BJ (cell line): ENCODE data around the gene LPAR2. TPM values are rescaled to one million over a fixed set of nuclear protein-coding genes. Genes with fewer than 3 reads are reported as not detected.
A peak's percentile ranks its signal among the peaks of the same experiment; 100 is the strongest.
"Not testable (repeated sequence)": the region's sequence is repeated elsewhere in the genome, so short reads cannot be mapped to it uniquely, and the experiment has no call there.

Experiments used
- CTCF ChIA-PET: fragments of 350-600 bp; formaldehyde crosslinking; extraction: SDS; loops from one replicate; lab custom pipeline; 2021; ENCODE audit warnings: antibody characterized with exemption, inconsistent platforms; lab: Yijun Ruan, JAX
- POLR2A ChIA-PET: fragments of 300-600 bp; sonication (Branson Sonifier 250); formaldehyde crosslinking; extraction: SDS; loops from one replicate; lab custom pipeline; 2021; ENCODE audit warnings: antibody characterized with exemption; lab: Charles Lee
- DNase-seq: peaks from one replicate; pipeline ENCODE4 v3.0.0-alpha.2; 2011; ENCODE audit warnings: low read depth
- H3K27me3 ChIP-seq: 2 replicates; pipeline ENCODE4 v1.6.0; 2011; ENCODE audit warnings: low read length; ENCODE audit not compliant: control insufficient read depth, insufficient read depth
- H3K36me3 ChIP-seq: 2 replicates; pipeline ENCODE4 v1.5.1; 2011; ENCODE audit warnings: low read length; ENCODE audit not compliant: control insufficient read depth, insufficient read depth
- H3K4me3 ChIP-seq: 2 replicates; pipeline ENCODE4 v1.5.1; 2011; ENCODE audit warnings: low read depth, mild to moderate bottlenecking, control low read depth, low read length
- CTCF ChIP-seq: IDR thresholded peaks from 2 replicates; pipeline ENCODE4 v1.5.1; 2011; ENCODE audit warnings: low read depth, mild to moderate bottlenecking, control low read depth, inconsistent platforms, low read length, moderate library complexity; ENCODE audit not compliant: insufficient read depth
- polyA plus RNA-seq: library from polyadenylated mRNA; depleted of rRNA; stranded (reverse); fragments of >200 nt; gene quantifications from 2 replicates; pipeline ENCODE4 v1.2.3, GENCODE V29; 2011

Gene LPAR2
- polyA plus RNA-seq, 1 experiment: 2.1 TPM

DNA sequence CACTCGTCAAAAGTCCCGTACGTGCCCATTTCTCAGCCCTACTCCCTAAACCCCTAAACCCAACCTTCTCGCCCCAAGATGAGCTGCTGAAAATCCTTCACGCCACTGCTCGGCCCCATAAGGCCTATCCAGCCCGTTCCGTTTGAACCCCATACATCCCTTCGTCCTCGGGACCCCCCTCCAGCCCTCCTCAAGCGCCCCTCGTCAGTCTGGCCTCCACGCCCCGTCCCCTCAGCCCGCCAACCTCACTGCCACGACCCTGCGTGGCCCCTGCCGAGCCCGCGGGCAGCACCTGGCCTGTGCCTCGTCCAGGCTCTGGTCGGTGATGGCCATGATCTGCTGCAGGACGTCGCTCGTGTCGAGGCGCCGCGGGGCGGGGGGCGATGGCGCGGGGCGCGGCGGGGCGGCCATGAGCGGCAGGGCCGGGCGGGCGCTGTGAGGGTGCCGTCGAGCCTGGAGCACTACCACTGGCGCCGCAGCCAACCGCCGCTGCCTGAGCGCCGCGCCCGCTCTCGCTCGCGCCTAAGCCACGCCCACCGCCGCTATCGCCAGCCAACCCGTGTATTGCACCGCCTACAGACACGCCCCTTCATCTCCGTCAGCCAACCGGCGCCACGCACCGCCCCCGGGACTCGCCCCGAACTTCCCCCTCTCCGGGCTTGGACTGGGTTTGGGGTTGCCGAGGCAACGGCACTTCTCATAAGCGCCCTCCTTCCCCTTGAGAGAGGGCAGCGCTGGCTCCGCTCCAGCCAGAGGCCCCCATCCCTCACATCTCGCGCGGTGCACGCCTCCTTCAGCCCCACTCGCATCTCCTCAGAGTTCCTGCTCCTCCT lies 9.6 kb downstream of the LPAR2 start, which contains the start of gene PBX4:
PBX4 (minus strand) TSS at position 469 of the 833 bp plus-strand sequence; CDS start at position 411, 58 bp downstream.
- peak; percentile 49 for DNase-seq
- no peak for TF ChIP-seq CTCF
- H3K27me3 ChIP-seq: no peaks in the 10 kb centered on the region
- peak within 1 kb of the TSS; percentile 64 for H3K4me3 ChIP-seq
- H3K36me3 ChIP-seq: no peaks in the 10 kb centered on the region
- CTCF ChIA-PET: interaction anchor here (0.9 to 2.4 kb wide), 3 partner anchors 26 to 66 kb away, joined by 3 to 10 read pairs (median 5); no protein-coding TSS in a partner anchor
- POLR2A ChIA-PET: no interaction called here

- DNase-seq: no peak
- TF ChIP-seq CTCF: no peak
- H3K36me3 ChIP-seq: no peaks in the 10 kb centered on the region
- ChIA-PET CTCF (no interaction called here), POLR2A (no interaction called here)
- H3K27me3 ChIP-seq: no peaks in the 10 kb centered on the region
- no peak overlapping the region for H3K4me3 ChIP-seq
These were observed 12.9 kb downstream of the LPAR2 start for GRCh38 chr19:19615086-19615485.

DNA sequence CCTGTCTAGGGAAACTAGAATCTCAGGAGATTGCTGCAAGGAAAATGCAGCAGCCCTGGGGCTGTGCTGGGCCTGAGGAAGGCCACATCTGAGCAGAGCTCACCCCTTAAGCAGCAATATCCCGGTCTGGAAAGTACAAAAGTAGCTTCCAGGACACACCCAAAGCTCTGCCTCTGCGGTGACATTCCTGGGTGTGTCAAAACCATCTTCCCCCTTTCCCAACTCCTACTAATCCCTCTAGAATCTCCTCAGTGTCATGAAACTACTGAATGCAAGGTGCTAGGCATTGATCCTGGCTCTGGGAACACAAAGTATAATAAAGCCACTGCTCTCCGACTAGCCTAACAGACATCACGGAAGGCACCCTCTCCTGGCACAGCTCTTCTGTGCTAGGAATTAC lies 14.5 kb downstream of the LPAR2 start:
- Histone ChIP-seq H3K36me3 (no peaks in the 10 kb centered on the region), H3K4me3 (no peak overlapping the region), H3K27me3 (no peaks in the 10 kb centered on the region)
- ChIA-PET CTCF (interaction anchor here (0.7 kb wide), 1 partner anchor 82 kb away, joined by 3 read pairs; no protein-coding TSS in a partner anchor), POLR2A (interaction anchor here (0.5 kb wide), 1 partner anchor 11 kb away, joined by 8 read pairs; no protein-coding TSS in a partner anchor)
- peak; percentile 39 for DNase-seq
- TF ChIP-seq CTCF: no peak

DNA sequence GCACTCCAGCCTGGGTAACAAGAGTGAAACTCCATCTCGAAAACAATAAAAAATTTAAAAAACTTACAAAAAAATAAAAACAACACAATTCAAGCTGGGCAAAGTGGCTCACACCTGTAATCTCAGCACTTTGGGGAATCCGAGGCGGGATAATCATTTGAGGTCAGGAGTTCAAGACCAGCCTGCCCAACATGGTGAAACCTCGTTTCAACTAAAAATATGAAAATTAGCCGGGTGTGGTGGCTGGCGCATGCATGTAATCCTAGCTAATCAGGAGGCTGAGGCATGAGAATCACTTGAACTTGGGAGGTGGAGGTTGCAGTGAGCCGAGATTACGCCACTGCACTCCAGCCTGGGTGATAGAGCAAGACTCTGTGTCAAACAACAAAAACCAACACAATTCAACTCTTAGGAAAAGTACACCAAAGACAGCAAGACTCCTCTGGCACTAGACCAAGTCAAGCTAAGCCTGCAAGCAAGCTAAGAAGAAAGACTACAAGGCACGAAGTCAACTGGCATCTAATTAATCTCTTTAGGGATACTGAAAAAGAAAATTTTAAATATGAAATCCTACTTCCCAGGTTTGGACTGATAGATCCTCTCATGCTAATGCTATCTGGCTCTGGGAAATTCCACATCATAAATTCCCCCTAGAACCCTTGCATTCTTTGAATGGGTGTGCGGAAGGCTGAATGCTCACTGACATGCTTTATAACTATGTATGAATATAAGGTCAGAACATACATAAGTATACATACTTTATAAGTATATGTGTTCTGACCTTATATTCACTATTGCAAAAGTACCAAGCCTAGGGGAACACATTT lies 17.4 kb downstream of the LPAR2 start:
- POLR2A ChIA-PET: no interaction called here
- no peak overlapping the region for H3K4me3 ChIP-seq
- no peak for DNase-seq
- no peak for TF ChIP-seq CTCF
- no peaks in the 10 kb centered on the region for H3K27me3 ChIP-seq
- no peaks in the 10 kb centered on the region for H3K36me3 ChIP-seq
- CTCF ChIA-PET: no interaction called here

DNA sequence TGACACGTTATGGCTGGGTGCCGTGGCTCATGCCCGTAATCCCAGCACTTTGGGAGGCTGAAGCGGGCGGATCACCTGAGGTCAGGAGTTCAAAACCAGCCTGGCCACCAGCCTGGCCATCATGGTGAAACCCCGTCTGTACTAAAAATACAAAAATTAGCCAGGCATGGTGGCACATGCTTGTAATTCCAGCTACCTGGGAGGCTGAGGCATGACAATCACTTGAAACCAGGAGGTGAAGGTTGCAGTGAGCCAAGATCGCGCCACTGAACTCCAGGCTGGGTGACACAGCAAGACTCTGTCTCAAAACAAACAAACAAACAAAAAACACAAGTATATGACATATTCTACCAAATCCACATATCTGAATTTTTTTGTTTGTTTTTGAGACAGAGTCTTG lies 21.3 kb downstream of the LPAR2 start:
- POLR2A ChIA-PET, H3K27me3 ChIP-seq, H3K4me3 ChIP-seq, DNase-seq, CTCF ChIA-PET, H3K36me3 ChIP-seq: not testable (repeated sequence)
